Osteoblast (primary cell): ENCODE data around the gene ZNF394. TPM values are rescaled to one million over a fixed set of nuclear protein-coding genes. Genes with fewer than 3 reads are reported as not detected.

Source experiments
- DNase-seq: peaks from one replicate; pipeline ENCODE4 v3.0.0; 2011; ENCODE audit warnings: low spot score, mixed read lengths; ENCODE audit not compliant: insufficient read length; ENCODE audit errors: missing footprints
- H2AFZ ChIP-seq: 2 replicates; pipeline ENCODE4 v1.6.0; 2011; ENCODE audit warnings: mild to moderate bottlenecking, low read length
- H3K27ac ChIP-seq: 2 replicates; pipeline ENCODE4 v1.5.1; 2011; ENCODE audit warnings: mild to moderate bottlenecking, low read depth, low read length, moderate library complexity
- H3K27me3 ChIP-seq: 2 replicates; pipeline ENCODE4 v1.6.0; 2012; ENCODE audit warnings: mild to moderate bottlenecking, control low read depth, inconsistent platforms, low read length, moderate library complexity; ENCODE audit not compliant: insufficient read depth
- H3K36me3 ChIP-seq: 2 replicates; pipeline ENCODE4 v1.5.1; 2011; ENCODE audit warnings: mild to moderate bottlenecking, low read length, control low read depth, moderate library complexity; ENCODE audit not compliant: insufficient read depth
- H3K4me1 ChIP-seq: 2 replicates; pipeline ENCODE4 v1.5.1; 2011; ENCODE audit warnings: mild to moderate bottlenecking, low read length, control low read depth, moderate library complexity; ENCODE audit not compliant: insufficient read depth
- H3K4me2 ChIP-seq: 2 replicates; pipeline ENCODE4 v1.6.0; 2011; ENCODE audit warnings: mild to moderate bottlenecking, low read length; ENCODE audit not compliant: insufficient read depth
- H3K4me3 ChIP-seq: fragments of 200-600 bp; sonication (generic); 3 replicates; pipeline ENCODE4 v1.5.1; 2012; ENCODE audit warnings: mild to moderate bottlenecking, low read length, inconsistent platforms; ENCODE audit not compliant: insufficient read depth
- H3K79me2 ChIP-seq: 2 replicates; pipeline ENCODE4 v1.6.0; 2012; ENCODE audit warnings: mild to moderate bottlenecking, low read length, control low read depth, inconsistent platforms; ENCODE audit not compliant: insufficient read depth
- H3K9me3 ChIP-seq: 2 replicates; pipeline ENCODE4 v1.5.1; 2011; ENCODE audit warnings: low read depth, low read length, control low read depth
- H4K20me1 ChIP-seq: 2 replicates; pipeline ENCODE4 v1.6.0; 2012; ENCODE audit warnings: mild to moderate bottlenecking, low read length, control low read depth; ENCODE audit not compliant: insufficient read depth
- total RNA-seq: library from RNA; depleted of rRNA; stranded (reverse); fragments of >200 nt; gene quantifications from 2 replicates; pipeline ENCODE4 v1.2.3, GENCODE V29; 2012
- TF ChIP-seq, protein P1 (sequence below): IDR thresholded peaks from 2 replicates; pipeline ENCODE4 v1.5.1; 2011; ENCODE audit warnings: mild to moderate bottlenecking, low read depth, low read length, moderate library complexity; ENCODE audit errors: extremely low read depth

ZNF394 gene
- total RNA-seq, 1 donor, result 34.7 TPM

DNA sequence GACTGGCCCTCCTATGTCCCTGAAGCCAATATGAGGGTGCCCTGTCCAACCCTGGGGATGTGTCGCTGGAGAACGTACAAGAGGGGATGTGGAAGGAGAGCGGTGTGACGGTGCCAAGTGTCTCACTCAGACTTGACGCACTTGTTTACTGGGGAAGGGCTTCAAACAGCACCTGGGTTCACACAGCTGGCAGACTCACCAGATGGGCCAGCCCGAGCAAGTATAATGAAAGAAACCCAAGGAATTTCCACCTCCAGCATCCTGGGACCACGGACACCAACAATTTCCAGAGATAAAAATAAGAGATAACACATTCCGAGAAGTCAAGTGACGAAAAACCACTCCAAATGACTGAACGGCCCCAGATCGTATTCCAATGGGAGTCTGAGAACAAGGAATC, 39.4 kb downstream of the ZNF394 start:
- no peak overlapping the region for H3K27ac ChIP-seq
- no peak overlapping the region for H3K4me3 ChIP-seq
- H3K36me3 ChIP-seq, result peaks cover 58% of the 10 kb centered on the region
- H3K4me1 ChIP-seq, result peaks cover 9% of the 10 kb centered on the region
- TF ChIP-seq, protein P1, sequence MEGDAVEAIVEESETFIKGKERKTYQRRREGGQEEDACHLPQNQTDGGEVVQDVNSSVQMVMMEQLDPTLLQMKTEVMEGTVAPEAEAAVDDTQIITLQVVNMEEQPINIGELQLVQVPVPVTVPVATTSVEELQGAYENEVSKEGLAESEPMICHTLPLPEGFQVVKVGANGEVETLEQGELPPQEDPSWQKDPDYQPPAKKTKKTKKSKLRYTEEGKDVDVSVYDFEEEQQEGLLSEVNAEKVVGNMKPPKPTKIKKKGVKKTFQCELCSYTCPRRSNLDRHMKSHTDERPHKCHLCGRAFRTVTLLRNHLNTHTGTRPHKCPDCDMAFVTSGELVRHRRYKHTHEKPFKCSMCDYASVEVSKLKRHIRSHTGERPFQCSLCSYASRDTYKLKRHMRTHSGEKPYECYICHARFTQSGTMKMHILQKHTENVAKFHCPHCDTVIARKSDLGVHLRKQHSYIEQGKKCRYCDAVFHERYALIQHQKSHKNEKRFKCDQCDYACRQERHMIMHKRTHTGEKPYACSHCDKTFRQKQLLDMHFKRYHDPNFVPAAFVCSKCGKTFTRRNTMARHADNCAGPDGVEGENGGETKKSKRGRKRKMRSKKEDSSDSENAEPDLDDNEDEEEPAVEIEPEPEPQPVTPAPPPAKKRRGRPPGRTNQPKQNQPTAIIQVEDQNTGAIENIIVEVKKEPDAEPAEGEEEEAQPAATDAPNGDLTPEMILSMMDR, result no peak
- no peaks in the 10 kb centered on the region for H3K9me3 ChIP-seq
- no peaks in the 10 kb centered on the region for H3K27me3 ChIP-seq
- no peak overlapping the region for H3K4me2 ChIP-seq
- DNase-seq, result no peak
- no peak overlapping the region for H2AFZ ChIP-seq
- peaks cover 40% of the 10 kb centered on the region for H4K20me1 ChIP-seq
- H3K79me2 ChIP-seq, result peaks cover 98% of the 10 kb centered on the region

DNA sequence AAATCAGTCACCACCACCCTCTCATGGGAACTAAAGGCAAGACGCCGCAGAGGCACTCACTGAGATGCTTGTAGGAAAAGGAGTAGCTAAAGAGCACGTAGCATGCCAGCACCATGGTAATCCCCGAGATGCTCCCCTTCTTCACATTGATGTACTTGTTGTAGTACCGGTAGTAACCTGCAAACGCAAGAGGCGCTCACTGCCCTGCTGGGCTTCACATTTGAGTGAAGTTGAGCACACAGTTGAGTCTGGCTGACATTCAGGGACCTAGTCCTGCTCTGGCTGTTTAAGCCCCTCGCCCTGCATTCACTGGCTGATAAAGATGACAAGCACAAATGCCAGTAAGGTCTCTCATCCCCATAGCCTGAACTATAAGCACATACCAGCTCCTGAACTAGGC, 41.0 kb downstream of the ZNF394 start:
- Histone ChIP-seq H3K4me1 (no peaks in the 10 kb centered on the region), H3K4me2 (no peak overlapping the region), H3K9me3 (no peaks in the 10 kb centered on the region), H3K27me3 (no peaks in the 10 kb centered on the region), H2AFZ (no peak overlapping the region), H4K20me1 (peaks cover 40% of the 10 kb centered on the region), H3K27ac (no peak overlapping the region), H3K4me3 (no peak overlapping the region), H3K36me3 (peaks cover 71% of the 10 kb centered on the region), H3K79me2 (peaks cover 99% of the 10 kb centered on the region)
- peak; percentile 11 for DNase-seq
- TF ChIP-seq, protein P1, result peak; percentile 43

DNA sequence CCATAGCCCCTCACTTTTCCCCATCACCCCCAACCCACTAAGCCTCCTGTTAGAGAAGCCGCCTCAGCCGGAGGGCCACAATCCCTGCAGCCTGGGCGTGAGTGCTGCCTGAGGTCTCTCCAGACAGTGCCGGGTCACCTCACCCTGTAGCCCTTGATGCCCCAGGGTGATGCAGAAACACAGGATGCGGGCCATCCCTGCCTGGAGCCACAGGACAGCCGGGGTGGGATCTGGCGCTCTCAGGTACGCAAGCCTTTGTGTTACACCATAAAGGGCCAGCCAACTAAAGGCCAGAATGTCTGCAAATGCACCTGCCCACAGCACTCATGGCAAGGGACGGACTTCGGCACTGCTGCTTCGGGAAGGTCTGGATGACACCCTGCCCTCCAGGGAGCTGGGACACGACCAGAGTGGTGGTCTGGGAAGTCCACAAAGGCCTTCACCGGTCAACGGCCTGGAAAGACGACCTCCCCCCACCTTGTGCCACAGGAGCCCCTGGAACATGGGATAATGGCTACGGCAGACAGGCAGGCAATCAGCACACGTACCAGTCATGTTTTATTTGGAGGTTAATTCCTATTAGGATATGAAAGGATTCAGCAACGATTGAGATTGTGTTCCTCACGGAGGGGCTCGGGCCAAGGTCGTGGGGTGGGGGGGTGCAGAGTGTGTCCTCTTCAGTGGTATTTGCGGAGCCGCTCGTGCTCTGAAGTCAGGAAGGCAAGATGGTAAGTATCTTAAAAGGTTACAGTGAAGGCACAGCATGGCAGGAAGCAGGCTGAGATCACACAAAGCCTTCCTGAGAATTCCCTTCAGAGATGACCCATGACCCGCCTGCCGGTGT, 42.2 kb downstream of the ZNF394 start:
- peak; percentile 43 for DNase-seq
- TF ChIP-seq, protein P1, result no peak
- H3K4me2 ChIP-seq, result no peak overlapping the region
- H3K9me3 ChIP-seq, result no peaks in the 10 kb centered on the region
- H3K4me3 ChIP-seq, result no peak overlapping the region
- no peaks in the 10 kb centered on the region for H3K27me3 ChIP-seq
- H4K20me1 ChIP-seq, result peaks cover 35% of the 10 kb centered on the region
- no peaks in the 10 kb centered on the region for H3K4me1 ChIP-seq
- H2AFZ ChIP-seq, result no peak overlapping the region
- peaks cover 77% of the 10 kb centered on the region for H3K36me3 ChIP-seq
- H3K79me2 ChIP-seq, result peaks cover 94% of the 10 kb centered on the region
- H3K27ac ChIP-seq, result no peak overlapping the region

DNA sequence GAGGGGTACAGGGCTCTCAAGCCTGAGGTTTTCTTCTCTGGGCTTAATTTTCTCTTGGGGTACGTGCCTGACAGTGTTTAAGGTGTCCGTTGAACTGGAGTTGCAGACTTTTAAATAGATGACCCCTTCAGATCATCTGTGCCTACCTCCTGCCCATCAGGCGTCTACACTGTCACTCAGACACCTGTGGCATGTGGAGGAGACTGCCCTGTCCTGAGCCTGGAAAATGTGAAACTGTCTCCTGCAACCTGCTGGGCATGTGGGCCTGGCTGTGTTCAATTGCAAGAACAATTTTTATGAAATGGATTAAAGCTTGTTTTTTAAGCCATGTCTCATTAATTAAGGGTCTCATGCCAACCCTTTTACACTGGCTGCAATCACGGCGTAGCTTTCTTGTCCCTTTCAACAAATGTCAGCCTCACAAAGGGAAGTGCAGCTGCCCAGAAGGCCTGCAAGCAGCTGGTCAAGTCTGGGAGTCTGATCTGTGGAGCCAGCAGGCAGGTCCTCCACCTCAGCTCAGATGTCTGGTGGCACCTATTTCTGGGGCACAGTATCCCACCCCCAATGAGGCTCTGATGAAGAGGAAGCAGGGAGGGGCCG, 42.9 kb downstream of the ZNF394 start:
- no peak overlapping the region for H3K27ac ChIP-seq

More for the DNA sequence above, 42.9 kb downstream of the ZNF394 start:
- no peak overlapping the region for H3K4me2 ChIP-seq
- H3K4me3 ChIP-seq, result no peak overlapping the region
- DNase-seq, result peak; percentile 66
- no peak overlapping the region for H2AFZ ChIP-seq
- no peaks in the 10 kb centered on the region for H3K27me3 ChIP-seq
- peaks cover 71% of the 10 kb centered on the region for H3K36me3 ChIP-seq
- H4K20me1 ChIP-seq, result peaks cover 32% of the 10 kb centered on the region
- H3K4me1 ChIP-seq, result no peaks in the 10 kb centered on the region
- H3K9me3 ChIP-seq, result no peaks in the 10 kb centered on the region
- peaks cover 90% of the 10 kb centered on the region for H3K79me2 ChIP-seq
- TF ChIP-seq, protein P1, result no peak
